ENCODE measurements around the gene SAA2. TPM values are rescaled to one million over a fixed set of nuclear protein-coding genes. Genes with fewer than 3 reads are reported as not detected.
A peak's percentile ranks its signal among the peaks of the same experiment; 100 is the strongest.
"Not testable (repeated sequence)": the region's sequence is repeated elsewhere in the genome, so short reads cannot be mapped to it uniquely, and the experiment has no call there.

The SAA2 gene
- total RNA-seq, 1 experiment from 2014 or later: not detected

GRCh38 chr11:18253778-18254338 is 5.4 kb upstream of the SAA2 start:
- DNase-seq (ENCODE audit: extremely low read depth, low read depth): no peak

- no peak for DNase-seq (ENCODE audit: extremely low read depth, low read depth)
Measured at GRCh38 chr11:18253233-18253632, 4.8 kb upstream of the SAA2 start.

GRCh38 chr11:18247191-18247581 is 1.3 kb downstream of the SAA2 start:
- not testable (repeated sequence) for DNase-seq (ENCODE audit: extremely low read depth, low read depth)

- not testable (repeated sequence) for DNase-seq (ENCODE audit: extremely low read depth, low read depth)
Measured at GRCh38 chr11:18246379-18247190, 1.9 kb downstream of the SAA2 start.

- DNase-seq (ENCODE audit: extremely low read depth, low read depth): no peak
Measured at GRCh38 chr11:18245396-18245795, 3.1 kb downstream of the SAA2 start.

- peak; percentile 46 for DNase-seq (ENCODE audit: extremely low read depth, low read depth)
Measured at GRCh38 chr11:18243783-18244362, 4.6 kb downstream of the SAA2 start.

GRCh38 chr11:18239655-18240054 is 8.8 kb downstream of the SAA2 start:
- DNase-seq (ENCODE audit: extremely low read depth, low read depth): no peak

- DNase-seq (ENCODE audit: extremely low read depth, low read depth): no peak
Measured at GRCh38 chr11:18236664-18237356, 11.7 kb downstream of the SAA2 start, which contains the start of gene SAA4. Gene SAA4 (minus strand): TSS chr11:18236802. CDS start chr11:18235926, 876 bp downstream.

GRCh38 chr11:18235394-18236334 is 12.8 kb downstream of the SAA2 start:
- DNase-seq (ENCODE audit: extremely low read depth, low read depth): no peak

- no peak for DNase-seq (ENCODE audit: extremely low read depth, low read depth)
Measured at GRCh38 chr11:18233912-18234311, 14.6 kb downstream of the SAA2 start.

- no peak for DNase-seq (ENCODE audit: extremely low read depth, low read depth)
Measured at GRCh38 chr11:18230859-18231258, 17.6 kb downstream of the SAA2 start.

GRCh38 chr11:18229501-18229900 is 19.0 kb downstream of the SAA2 start:
- no peak for DNase-seq (ENCODE audit: extremely low read depth, low read depth)

- no peak for DNase-seq (ENCODE audit: extremely low read depth, low read depth)
Measured at GRCh38 chr11:18225913-18226312, 22.6 kb downstream of the SAA2 start.

GRCh38 chr11:18223591-18224387 is 24.7 kb downstream of the SAA2 start:
- DNase-seq (ENCODE audit: extremely low read depth, low read depth): no peak

- no peak for DNase-seq (ENCODE audit: extremely low read depth, low read depth)
Measured at GRCh38 chr11:18222814-18223421, 25.6 kb downstream of the SAA2 start.

- DNase-seq (ENCODE audit: extremely low read depth, low read depth): no peak
Measured at GRCh38 chr11:18221274-18221876, 27.1 kb downstream of the SAA2 start.

GRCh38 chr11:18209058-18209457 is 39.4 kb downstream of the SAA2 start:
- no peak for DNase-seq (ENCODE audit: extremely low read depth, low read depth)

- DNase-seq (ENCODE audit: extremely low read depth, low read depth): no peak
Measured at GRCh38 chr11:18204771-18205170, 43.7 kb downstream of the SAA2 start.
